Fibroblast of gingiva (primary cell): Measurements from ENCODE around the gene IFITM2.
"Not testable (repeated sequence)": the region's sequence is repeated elsewhere in the genome, so short reads cannot be mapped to it uniquely, and the experiment has no call there.

ENCODE experiments used
- DNase-seq: peaks from one replicate; pipeline ENCODE4 v3.0.0-alpha.2; 2011; ENCODE audit warnings: low read depth

IFITM2 gene

GRCh38 chr11:281486-282161 is 26.0 kb upstream of the IFITM2 start:
- no peak for DNase-seq

GRCh38 chr11:282171-282570 is 25.4 kb upstream of the IFITM2 start:
- no peak for DNase-seq

DNA sequence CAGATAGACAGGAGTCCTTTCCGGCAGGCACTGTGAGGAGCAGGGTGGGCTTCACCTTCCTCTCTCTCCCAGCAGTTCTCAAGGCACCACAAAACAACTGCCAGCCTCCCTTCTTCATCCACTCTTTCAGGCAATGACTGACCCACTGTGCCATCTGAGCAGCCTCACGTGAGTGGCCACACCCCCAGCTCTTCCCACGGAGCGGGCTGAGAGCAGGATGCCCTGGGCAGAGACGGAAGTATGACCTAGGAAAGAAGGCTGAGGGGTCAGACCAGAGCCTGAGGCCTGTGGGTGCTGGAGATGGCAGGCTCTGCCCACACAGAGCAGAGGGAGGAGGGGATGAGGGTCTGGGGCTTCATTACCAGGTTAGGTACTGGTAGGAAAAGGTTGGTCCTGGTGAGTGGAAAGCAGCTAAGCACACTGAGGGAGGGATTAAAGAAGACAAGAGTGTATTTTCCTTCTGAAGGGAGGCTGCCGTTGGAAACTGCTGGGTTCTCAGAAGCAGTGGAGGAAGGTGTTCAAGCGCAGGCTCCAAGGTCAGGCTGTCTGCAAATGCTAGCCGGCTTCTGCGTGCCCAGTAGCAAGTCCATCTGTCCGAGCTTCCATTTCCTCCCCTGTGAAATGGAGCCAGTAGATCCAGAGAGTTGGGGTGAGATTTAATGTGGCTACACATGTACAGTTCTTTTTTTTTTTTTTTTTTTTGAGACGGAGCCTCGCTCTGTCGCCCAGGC is 24.8 kb upstream of the IFITM2 start:
- DNase-seq, result no peak

- no peak for DNase-seq
These were observed 24.1 kb upstream of the IFITM2 start for GRCh38 chr11:283405-284104.

DNA sequence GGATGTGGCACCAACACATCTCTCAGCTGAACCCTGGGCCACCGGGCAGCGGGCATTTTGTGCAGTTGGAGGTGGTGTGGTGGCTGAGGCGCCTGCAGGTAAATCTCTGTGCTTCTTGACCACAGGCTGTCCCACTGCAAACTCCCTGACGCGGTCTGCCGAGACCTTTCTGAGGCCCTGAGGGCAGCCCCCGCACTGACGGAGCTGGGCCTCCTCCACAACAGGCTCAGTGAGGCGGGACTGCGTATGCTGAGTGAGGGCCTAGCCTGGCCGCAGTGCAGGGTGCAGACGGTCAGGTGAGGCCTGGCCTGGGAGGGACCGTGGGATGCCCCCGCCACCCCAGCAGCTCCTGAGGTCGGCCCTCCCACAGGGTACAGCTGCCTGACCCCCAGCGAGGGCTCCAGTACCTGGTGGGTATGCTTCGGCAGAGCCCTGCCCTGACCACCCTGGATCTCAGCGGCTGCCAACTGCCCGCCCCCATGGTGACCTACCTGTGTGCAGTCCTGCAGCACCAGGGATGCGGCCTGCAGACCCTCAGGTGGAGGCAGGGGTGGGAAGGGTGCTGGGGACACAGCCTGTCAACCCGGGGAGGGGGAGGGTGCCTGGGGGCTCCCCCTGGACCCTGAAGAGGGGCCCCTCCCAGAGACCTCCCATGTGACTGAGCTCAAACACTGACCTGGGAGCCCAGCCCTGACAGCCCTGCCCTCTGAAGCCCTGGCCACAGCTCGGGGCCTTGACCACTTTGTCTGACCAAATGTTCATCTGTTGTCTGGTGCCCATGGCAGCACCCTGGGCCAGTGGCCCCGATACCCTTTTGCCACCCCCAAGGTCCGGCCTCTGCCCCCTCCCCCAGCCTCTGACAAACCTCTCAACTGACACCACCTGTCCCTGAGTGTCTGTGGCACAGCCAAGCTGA is 23.3 kb upstream of the IFITM2 start:
- no peak for DNase-seq

GRCh38 chr11:285021-285893 is 22.4 kb upstream of the IFITM2 start:
- DNase-seq, result no peak

DNA sequence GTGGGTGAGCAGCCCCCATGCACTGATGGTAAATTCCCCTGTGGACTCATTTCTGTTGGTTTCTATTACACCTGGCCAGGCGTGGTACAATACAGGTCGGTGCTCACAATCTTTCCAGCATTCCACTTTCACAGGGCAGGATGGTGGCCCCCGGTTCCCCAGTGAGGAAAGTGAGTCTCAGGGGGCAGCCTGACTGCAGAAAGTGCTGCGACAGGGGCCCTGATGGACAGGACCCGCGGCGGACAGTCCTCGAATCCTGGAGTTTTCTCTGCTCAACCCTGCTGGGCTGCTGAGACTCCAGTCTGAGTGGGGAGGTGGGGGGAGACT is 21.8 kb upstream of the IFITM2 start:
- DNase-seq, result no peak

GRCh38 chr11:286977-287820 is 20.4 kb upstream of the IFITM2 start:
- DNase-seq, result not testable (repeated sequence)

- no peak for DNase-seq
These were observed 19.7 kb upstream of the IFITM2 start for GRCh38 chr11:287821-288477.

GRCh38 chr11:288478-289397 is 18.9 kb upstream of the IFITM2 start, which contains the start of gene PGGHG:
Gene PGGHG, plus strand, starts transcription at chr11:289126. Its CDS starts 691 bp downstream, at chr11:289817.
- DNase-seq, result peak; percentile 45

DNA sequence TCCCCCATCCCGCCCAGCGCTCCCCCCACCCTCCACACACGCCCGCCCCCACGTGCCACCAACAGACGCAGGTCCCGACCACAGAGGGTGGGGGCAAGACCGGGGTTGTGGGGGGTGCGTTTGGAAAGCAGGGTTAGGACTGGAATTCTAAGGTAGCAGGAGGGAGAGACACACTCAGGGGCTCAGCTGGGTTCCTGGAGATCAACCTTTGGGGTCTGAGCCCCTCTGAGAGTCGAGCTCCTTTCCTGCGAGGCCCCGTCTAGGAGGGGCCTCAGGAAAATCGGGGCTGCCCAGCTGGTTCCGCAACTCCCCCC is 18.3 kb upstream of the IFITM2 start:
- no peak for DNase-seq

DNA sequence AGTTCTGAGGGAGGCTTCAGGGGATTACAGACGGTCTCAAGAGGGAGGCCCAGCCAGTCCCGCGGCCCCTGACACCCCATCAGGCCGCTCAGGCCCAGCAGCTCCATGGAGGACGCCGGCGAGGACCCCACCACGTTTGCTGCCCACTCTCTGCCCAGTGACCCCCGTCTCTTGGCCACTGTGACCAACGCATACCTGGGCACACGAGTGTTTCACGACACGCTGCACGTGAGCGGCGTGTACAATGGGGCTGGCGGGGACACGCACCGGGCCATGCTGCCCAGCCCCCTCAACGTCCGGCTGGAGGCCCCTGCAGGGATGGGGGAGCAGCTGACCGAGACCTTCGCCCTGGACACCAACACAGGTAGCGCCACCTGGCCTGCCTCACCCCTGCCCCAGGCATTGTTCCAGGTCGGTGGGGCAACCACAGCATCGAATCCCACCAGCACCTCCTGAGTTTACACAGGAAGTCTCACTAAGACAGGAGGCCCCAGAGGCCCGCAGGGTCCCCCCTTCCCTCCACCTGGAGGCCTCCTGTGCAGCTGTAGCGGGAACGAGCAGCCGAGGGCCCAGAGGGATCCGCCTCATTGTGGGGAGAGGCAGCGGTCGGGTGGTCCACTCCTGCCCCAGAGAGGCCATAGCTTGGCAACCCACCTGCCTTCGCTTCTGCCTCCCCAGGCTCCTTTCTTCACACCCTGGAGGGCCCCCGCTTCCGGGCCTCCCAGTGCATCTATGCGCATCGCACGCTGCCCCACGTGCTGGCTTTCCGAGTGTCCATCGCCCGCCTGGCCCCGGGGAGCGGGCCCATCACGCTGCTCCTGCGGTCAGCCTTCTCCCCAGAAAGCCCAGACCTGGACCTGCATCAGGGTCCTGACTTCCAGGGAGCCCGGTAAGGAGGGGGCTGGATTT is 17.6 kb upstream of the IFITM2 start:
- DNase-seq, result no peak

DNA sequence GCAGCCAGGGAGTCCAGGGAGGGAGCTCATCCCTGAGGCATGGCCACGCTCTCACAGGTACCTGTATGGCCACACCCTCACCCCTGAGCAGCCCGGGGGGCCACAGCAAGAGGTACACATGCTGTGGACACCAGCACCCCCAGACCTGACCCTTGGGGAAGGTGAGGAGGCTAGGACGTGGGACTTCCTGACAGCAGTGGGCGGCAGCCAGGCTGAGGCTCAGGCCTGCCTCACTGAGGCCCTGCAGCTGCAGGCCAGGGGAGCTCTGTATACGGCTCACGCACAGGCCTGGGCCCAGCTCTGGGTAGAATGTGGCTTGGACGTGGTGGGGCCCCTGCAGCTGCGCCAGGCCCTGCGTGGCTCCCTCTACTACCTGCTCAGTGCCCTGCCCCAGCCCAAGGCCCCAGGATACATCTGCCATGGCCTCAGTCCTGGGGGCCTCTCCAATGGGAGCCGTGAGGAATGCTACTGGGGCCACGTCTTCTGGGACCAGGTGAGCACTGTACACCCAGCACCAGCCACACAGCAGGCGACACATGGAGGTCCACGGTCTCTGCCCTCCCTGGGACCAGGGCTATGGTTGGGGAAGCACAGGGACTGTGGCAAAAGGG is 16.9 kb upstream of the IFITM2 start:
- no peak for DNase-seq

GRCh38 chr11:291281-292210 is 16.1 kb upstream of the IFITM2 start:
- DNase-seq, result no peak

GRCh38 chr11:292211-293121 is 15.2 kb upstream of the IFITM2 start:
- no peak for DNase-seq
